Endothelial cell of umbilical vein (primary cell): Measurements from ENCODE around the gene RPL10A. TPM values are rescaled to one million over a fixed set of nuclear protein-coding genes. Genes with fewer than 3 reads are reported as not detected.

ENCODE experiments used
- Bru-seq: library from RNA; stranded (reverse); fragments of 400-500 nt; gene quantifications from one replicate; lab custom pipeline; 2021; lab: Mats Ljungman, UMichigan
- BruChase-seq, 2 experiments: library from RNA; stranded (reverse); fragments of 400-500 nt; gene quantifications; one replicate each; lab custom pipeline; 2021; lab: Mats Ljungman, UMichigan
- BruUV-seq: library from RNA; stranded (reverse); fragments of 400-500 nt; replicated peaks from 2 replicates; lab custom pipeline; 2021; lab: Mats Ljungman, UMichigan
- CTCF ChIA-PET: fragments of 300-600, 350-600 bp; sonication (Branson Sonifier 250); formaldehyde crosslinking; loops from one replicate; lab custom pipeline; 2021; ENCODE audit warnings: antibody characterized with exemption, inconsistent platforms; lab: Charles Lee
- POLR2A ChIA-PET: fragments of 300-600, 350-600 bp; sonication (Branson Sonifier 250); formaldehyde crosslinking; loops from one replicate; lab custom pipeline; 2021; ENCODE audit warnings: antibody characterized with exemption, inconsistent platforms; lab: Charles Lee
- DNase-seq: peaks from one replicate; pipeline ENCODE4 v3.0.0-alpha.2; 2011; ENCODE audit warnings: low read depth, low spot score
- FAIRE-seq: peaks from 2 replicates; lab custom pipeline; 2011; peaks lifted over from hg19 to GRCh38; lab: Jason Lieb, UNC
- H2AFZ ChIP-seq: 2 replicates; pipeline ENCODE4 v1.6.0; 2012; ENCODE audit warnings: low read depth, low read length, control low read depth, inconsistent platforms
- H3K27ac ChIP-seq: 2 replicates; pipeline ENCODE4 v1.5.1; 2011; ENCODE audit warnings: low read depth, mild to moderate bottlenecking, control low read depth, low read length, moderate library complexity; ENCODE audit not compliant: insufficient read depth
- H3K27me3 ChIP-seq, 2 experiments: 2 replicates each; pipeline versions ENCODE4 v1.6.0 to v1.6.1; 2011; ENCODE audit warnings: low read length in 2 of 2, mixed read lengths in 1 of 2; ENCODE audit not compliant: control insufficient read depth in 2 of 2, insufficient read depth in 2 of 2
- H3K36me3 ChIP-seq, 2 experiments: 2 replicates in 1 of 2; 3 replicates in 1 of 2; pipeline ENCODE4 v1.5.1; 2011; ENCODE audit warnings: low read length in 2 of 2, mild to moderate bottlenecking in 1 of 2, moderate library complexity in 1 of 2; ENCODE audit not compliant: control insufficient read depth in 2 of 2, insufficient read depth in 2 of 2; ENCODE audit errors: extremely low read depth in 1 of 2
- H3K4me1 ChIP-seq: 3 replicates; pipeline ENCODE4 v1.5.1; 2011; ENCODE audit warnings: mild to moderate bottlenecking, low read length; ENCODE audit not compliant: control insufficient read depth, insufficient read depth; ENCODE audit errors: extremely low read depth
- H3K4me2 ChIP-seq: 2 replicates; pipeline ENCODE4 v1.6.1; 2011; ENCODE audit warnings: low read length, control low read depth, mixed read lengths; ENCODE audit not compliant: insufficient read depth
- H3K4me3 ChIP-seq, 3 experiments: fragments of 200-600 bp in 1 of 3; sonication (generic), shearing (Covaris generic) in 1 of 3; replicated peaks in 1 of 3; 2 replicates each; pipeline ENCODE4 v1.5.1; 2011 to 2016; ENCODE audit warnings: control low read depth in 3 of 3, low read length in 3 of 3, mild to moderate bottlenecking in 2 of 3, inconsistent platforms in 1 of 3, low read depth in 1 of 3, moderate library complexity in 1 of 3; ENCODE audit not compliant: insufficient read depth in 1 of 3
- H3K79me2 ChIP-seq: 2 replicates; pipeline ENCODE4 v1.6.0; 2012; ENCODE audit warnings: low read length, inconsistent platforms; ENCODE audit not compliant: control insufficient read depth, insufficient read depth
- H3K9ac ChIP-seq: replicated peaks from 2 replicates; pipeline ENCODE3; 2011; ENCODE audit warnings: low read length, control low read depth; ENCODE audit not compliant: insufficient read depth; ENCODE audit errors: extremely low read depth
- H3K9me1 ChIP-seq: replicated peaks from 3 replicates; pipeline ENCODE4 v1.6.0; 2011; ENCODE audit warnings: mild to moderate bottlenecking, low read length; ENCODE audit not compliant: control insufficient read depth, insufficient read depth; ENCODE audit errors: extremely low read depth
- H3K9me3 ChIP-seq: replicated peaks from 2 replicates; pipeline ENCODE4 v1.5.1; 2012; ENCODE audit warnings: low read length, inconsistent platforms; ENCODE audit not compliant: control insufficient read depth, insufficient read depth
- H4K20me1 ChIP-seq: replicated peaks from 2 replicates; pipeline ENCODE3; 2011; ENCODE audit warnings: mild to moderate bottlenecking, low read length; ENCODE audit not compliant: control insufficient read depth, insufficient read depth; ENCODE audit errors: extremely low read depth
- CTCF ChIP-seq, 2 donors: IDR thresholded peaks; 1 replicate in 1 of 2; 2 replicates in 1 of 2; pipeline ENCODE4 v1.5.1; 2011; ENCODE audit warnings: low read length in 2 of 2, mild to moderate bottlenecking in 2 of 2, moderate library complexity in 2 of 2, control low read depth in 1 of 2, inconsistent platforms in 1 of 2, low read depth in 1 of 2; ENCODE audit not compliant: insufficient read depth in 1 of 2; ENCODE audit errors: extremely low read depth in 1 of 2
- EZH2 ChIP-seq: IDR thresholded peaks from 2 replicates; pipeline ENCODE4 v1.6.1; 2012; ENCODE audit warnings: borderline replicate concordance, low read depth, mild to moderate bottlenecking, moderate library complexity, low read length, inconsistent platforms; ENCODE audit not compliant: severe bottlenecking
- FOS ChIP-seq: IDR thresholded peaks from 2 replicates; pipeline ENCODE4 v1.6.1; 2011; ENCODE audit warnings: mild to moderate bottlenecking, low read length, moderate library complexity, borderline replicate concordance; ENCODE audit not compliant: insufficient read depth
- GATA2 ChIP-seq: IDR thresholded peaks from 2 replicates; pipeline ENCODE4 v1.7.0; 2011; ENCODE audit warnings: low read depth, mild to moderate bottlenecking, moderate library complexity, mixed read lengths, low read length; ENCODE audit not compliant: insufficient read length, insufficient read depth
- JUN ChIP-seq: IDR thresholded peaks from 2 replicates; pipeline ENCODE4 v1.6.1; 2011; ENCODE audit warnings: borderline replicate concordance, low read depth; ENCODE audit not compliant: insufficient read length, insufficient read depth
- MAX ChIP-seq: IDR thresholded peaks from 2 replicates; pipeline ENCODE4 v1.6.1; 2011; ENCODE audit not compliant: insufficient read depth, insufficient read length
- MYC ChIP-seq: IDR thresholded peaks from one replicate; pipeline ENCODE4 v1.6.1; 2011; ENCODE audit warnings: mild to moderate bottlenecking, low read depth, low read length
- POLR2A ChIP-seq: IDR thresholded peaks from 2 replicates; pipeline ENCODE4 v1.6.1; 2012; ENCODE audit warnings: low read depth, mild to moderate bottlenecking, control low read depth, low read length
- POLR2AphosphoS5 ChIP-seq: IDR thresholded peaks from 2 replicates; pipeline ENCODE4 v1.6.1; 2012; ENCODE audit warnings: low read depth, mild to moderate bottlenecking, control low read depth, low read length, moderate library complexity; ENCODE audit not compliant: insufficient read depth
- dilution Hi-C: fragments of 300-500 bp; cut with MboI; formaldehyde crosslinking; loops from one replicate; pipeline ENCODE4 v1.15.0; 2019; ENCODE audit warnings: low sequenced_read_pairs; ENCODE audit not compliant: extremely low pct_ligation_motif_present
- intact Hi-C: fragments of 100-400 bp; cut with micrococcal nuclease; formaldehyde crosslinking; loops from one replicate; pipeline ENCODE4 v1.10.0; 2022
- long read RNA-seq: library from polyadenylated mRNA; stranded (forward); transcript quantifications from one replicate; pipeline ENCODE4 v2.0.0, GENCODE V29; 2021
- polyA minus RNA-seq, 3 experiments: library from RNA; depleted of rRNA, polyadenylated mRNA; stranded (reverse); fragments of >200 nt; gene quantifications; 1 replicate in 1 of 3; 2 replicates in 2 of 3; pipeline ENCODE4 v1.2.3, GENCODE V29; 2011
- polyA plus RNA-seq, 4 experiments: library from polyadenylated mRNA; depleted of rRNA in 3 of 4; stranded (reverse) in 3 of 4; unstranded in 1 of 4; fragments of >200 nt; gene quantifications; 2 replicates each; pipeline versions ENCODE4 v1.2.1 to v1.2.3, GENCODE V29; 2011 to 2012; ENCODE audit warnings: missing spikeins in 1 of 4
- total RNA-seq: library from RNA; stranded (reverse); gene quantifications from 2 replicates; pipeline ENCODE4 v1.2.3, GENCODE V29; 2021

RPL10A gene
- 1,327 and 1,339 TPM in 2 replicates for total RNA-seq
- 1,956 and 2,053 TPM in 2 replicates for polyA plus RNA-seq
- 2,740 and 3,664 TPM in 2 replicates for polyA plus RNA-seq (2011; cell fraction: cytosol; rRNA removed)
- polyA plus RNA-seq (2011; cell fraction: nucleus; rRNA removed) = 979 and 1,138 TPM in 2 replicates
- 2,181 and 2,192 TPM in 2 replicates for polyA plus RNA-seq (2012)
- polyA minus RNA-seq = 780 and 808 TPM in 2 replicates
- 702 TPM for polyA minus RNA-seq (2011; cell fraction: cytosol; rRNA and poly(A)+ RNA removed)
- polyA minus RNA-seq (2011; cell fraction: nucleus; rRNA and poly(A)+ RNA removed) = 141 and 181 TPM in 2 replicates
- percentile 99 among the genes with signal in this experiment for Bru-seq, nascent RNA
- percentile 99 among the genes with signal in this experiment for BruChase-seq, experiment 1, labeled RNA remaining after a 6-hour chase
- BruChase-seq, experiment 2, labeled RNA remaining after a 2-hour chase = percentile 99 among the genes with signal in this experiment
- long read RNA-seq, transcript RPL10A-203 (5 exons, 1,069 nt) = minor isoform, 26 of 3,217 reads
- long read RNA-seq, transcript RPL10A-204 (6 exons, 962 nt) = minor isoform, 9 of 3,217 reads
- long read RNA-seq, transcript RPL10A-201 (6 exons, 716 nt) = major isoform, 2,938 of 3,217 reads
- long read RNA-seq, transcript RPL10A-202 (5 exons, 1,063 nt) = minor isoform, 111 of 3,217 reads
- long read RNA-seq, partial matches to known transcripts = 64 of 3,217 reads
- long read RNA-seq, other reads (novel, unspliced or antisense) = 69 of 3,217 reads

- FAIRE-seq (peak; percentile 90), DNase-seq (peak; percentile 97)
- intact Hi-C loops = loop anchor here (1.0 to 2.0 kb wide), 4 partner anchors 16 to 171 kb away; partner anchors contain the start of genes DEF6, FANCE and PPARD
- Histone ChIP-seq H3K4me1 (peaks cover 26% of the 10 kb centered on the region), H3K9ac (peak within 1 kb of the TSS; percentile 94), H2AFZ (peak within 1 kb of the TSS; percentile 77), H3K27ac (peak within 1 kb of the TSS; percentile 76), H3K79me2 (peaks cover 33% of the 10 kb centered on the region), H3K4me3 (peak within 1 kb of the TSS; percentile 69 to 95 (median 92)), H3K4me2 (peak within 1 kb of the TSS; percentile 96), H4K20me1 (peaks cover 12% of the 10 kb centered on the region), H3K27me3 (no peaks in the 10 kb centered on the region), H3K36me3 (peaks cover 10 to 13% of the 10 kb centered on the region in 2 experiments), H3K9me3 (no peaks in the 10 kb centered on the region), H3K9me1 (no peaks in the 10 kb centered on the region)
- CTCF ChIA-PET = interaction anchor here (0.8 to 2.8 kb wide), 14 partner anchors 12 to 209 kb away, joined by 3 to 26 read pairs (median 4); partner anchors contain the start of genes DEF6, FANCE, PPARD and ZNF76
- TSS peak; percentile 67 for BruUV-seq
- TF ChIP-seq POLR2AphosphoS5 = peak; percentile 100
- TF ChIP-seq MYC = peak; percentile 97
- TF ChIP-seq GATA2 = no peak
- TF ChIP-seq CTCF (IDR thresholded peaks at IDR 0.05; ENCODE audit: extremely low read depth in 1 of 2, insufficient read depth in 1 of 2, low read depth in 1 of 2, low read length in 2 of 2) = peak; percentile 99 to 100
- TF ChIP-seq MAX = peak; percentile 83
- TF ChIP-seq FOS = no peak
- no peak for TF ChIP-seq JUN
- TF ChIP-seq EZH2 = no peak
- TF ChIP-seq POLR2A = peak; percentile 100
- dilution Hi-C loops = no loop called here
- POLR2A ChIA-PET = interaction anchor here (0.6 to 1.3 kb wide), 3 partner anchors 14 to 371 kb away, joined by 3 to 6 read pairs (median 3); partner anchors contain the start of gene PPARD
Measured at GRCh38 chr6:35468181-35468979, at the start of gene RPL10A. Gene RPL10A (plus strand): TSS chr6:35468401. CDS start chr6:35468435, 34 bp downstream.
